HG02970 (cell line): ENCODE measurements around the gene KCNG1.
"Not testable (repeated sequence)": the region's sequence is repeated elsewhere in the genome, so short reads cannot be mapped to it uniquely, and the experiment has no call there.

ENCODE experiments used
- ATAC-seq: cut with Tn5 transposase; IDR thresholded peaks from one replicate; pipeline ENCODE4 v1.9.1; 2021; ENCODE audit warnings: mild to moderate bottlenecking, moderate library complexity, moderate number of reproducible peaks; ENCODE audit not compliant: unreplicated experiment, low FRiP score

KCNG1 gene

DNA sequence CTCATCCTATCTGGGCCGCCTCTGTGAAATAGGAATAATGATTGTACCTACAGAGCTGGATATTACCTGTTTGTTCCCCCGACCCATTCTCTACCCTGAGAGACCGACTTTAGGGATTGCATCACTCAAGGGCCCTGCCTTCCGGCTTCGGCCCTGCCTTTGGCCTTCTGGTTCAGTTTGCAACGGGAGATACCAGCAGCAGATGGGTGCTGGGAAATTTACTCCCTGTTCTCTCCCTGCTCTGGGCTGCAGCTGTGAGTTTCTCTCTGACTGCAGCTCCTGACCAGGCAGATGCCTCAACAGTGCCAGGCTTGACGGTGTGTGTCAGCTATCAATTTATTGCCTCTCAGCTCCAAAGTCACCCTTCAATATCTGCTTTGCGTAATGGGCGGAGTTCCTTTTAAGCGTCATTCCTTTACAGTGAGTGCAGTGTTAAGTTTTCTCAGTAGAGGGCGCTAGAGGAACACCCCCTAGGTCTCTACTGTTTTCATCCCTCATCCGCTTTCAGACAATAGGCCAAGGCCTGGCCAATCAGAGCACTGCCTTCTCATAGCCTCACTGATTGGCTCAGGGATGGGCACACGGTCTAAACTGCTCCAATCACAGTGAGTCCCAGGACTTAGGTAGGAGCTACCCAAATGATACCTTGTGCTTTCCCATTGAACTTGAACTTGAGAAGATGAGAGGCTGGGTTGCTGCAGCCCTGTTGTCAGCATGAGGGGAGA is 30.0 kb downstream of the KCNG1 start:
- no peak for ATAC-seq

DNA sequence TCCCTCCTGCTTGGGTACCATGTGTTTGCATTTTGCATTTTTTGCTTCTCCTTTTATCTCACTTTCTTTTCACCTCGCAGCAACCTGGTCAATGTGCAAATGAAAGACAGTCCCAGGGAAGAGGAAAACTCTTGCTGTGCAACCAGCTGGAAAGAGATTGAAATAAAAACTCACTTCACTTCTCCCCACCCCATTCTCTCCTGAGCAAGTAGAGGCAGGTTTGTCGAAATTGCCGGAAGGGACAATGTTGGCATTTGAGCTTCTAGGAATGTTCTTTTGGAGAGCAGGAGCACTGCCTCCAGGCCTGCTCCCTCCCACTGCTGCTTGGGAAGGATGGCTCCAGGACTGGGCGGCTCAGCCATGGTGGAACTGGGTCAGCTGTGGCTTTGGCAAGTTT is 30.6 kb downstream of the KCNG1 start:
- ATAC-seq: no peak

DNA sequence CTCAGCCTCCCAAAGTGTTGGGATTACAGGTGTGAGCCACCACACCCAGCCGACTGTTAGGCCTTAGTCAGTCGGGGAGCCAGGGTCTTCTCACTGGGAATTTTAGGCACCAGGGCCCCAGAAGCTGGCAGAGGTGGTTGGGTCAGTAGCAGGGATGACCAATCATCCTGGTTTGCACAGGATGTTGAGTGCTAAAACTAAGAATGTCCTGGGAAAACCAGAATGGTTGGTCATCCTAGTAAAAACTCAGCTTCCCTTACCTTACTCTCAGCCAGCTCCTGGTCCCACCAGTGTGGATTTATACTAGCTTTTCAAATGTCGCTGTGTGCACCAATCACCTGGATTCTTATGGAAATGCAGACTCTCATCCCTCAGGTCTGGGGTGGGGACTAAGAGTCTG is 31.8 kb downstream of the KCNG1 start:
- ATAC-seq: no peak

DNA sequence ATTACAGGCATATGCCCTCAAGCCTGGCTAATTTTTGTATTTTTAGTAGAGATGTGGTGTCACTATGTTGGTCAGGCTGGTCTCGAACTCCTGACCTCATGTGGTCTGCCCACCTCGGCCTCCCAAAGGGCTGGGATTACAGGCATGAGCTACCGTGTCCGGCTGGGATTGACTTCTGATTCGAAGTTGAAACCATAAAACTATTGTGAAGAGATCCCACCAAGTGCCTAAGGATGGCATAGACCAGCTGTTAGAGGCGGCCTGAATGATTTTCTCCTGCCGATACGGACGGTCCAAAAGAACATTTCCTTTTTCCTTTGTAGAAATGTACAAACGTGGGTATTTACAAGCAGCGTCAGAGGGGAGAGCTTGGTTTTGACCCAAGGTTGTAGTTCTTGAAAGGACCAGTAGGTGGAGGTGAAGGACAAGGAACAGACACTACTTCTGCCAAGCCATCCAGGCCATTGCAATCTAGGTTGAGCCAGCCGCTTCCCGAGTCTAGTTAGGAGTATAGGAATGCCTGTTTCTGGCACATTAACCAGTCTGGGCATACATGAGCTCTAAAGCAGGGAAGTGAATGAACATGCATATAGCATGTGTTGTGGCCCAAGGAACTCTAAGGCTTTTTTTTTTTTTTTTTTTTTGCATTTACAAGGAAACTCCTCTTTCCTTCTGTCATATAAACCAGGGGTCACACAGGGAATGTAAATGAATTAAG is 35.3 kb downstream of the KCNG1 start:
- no peak for ATAC-seq

DNA sequence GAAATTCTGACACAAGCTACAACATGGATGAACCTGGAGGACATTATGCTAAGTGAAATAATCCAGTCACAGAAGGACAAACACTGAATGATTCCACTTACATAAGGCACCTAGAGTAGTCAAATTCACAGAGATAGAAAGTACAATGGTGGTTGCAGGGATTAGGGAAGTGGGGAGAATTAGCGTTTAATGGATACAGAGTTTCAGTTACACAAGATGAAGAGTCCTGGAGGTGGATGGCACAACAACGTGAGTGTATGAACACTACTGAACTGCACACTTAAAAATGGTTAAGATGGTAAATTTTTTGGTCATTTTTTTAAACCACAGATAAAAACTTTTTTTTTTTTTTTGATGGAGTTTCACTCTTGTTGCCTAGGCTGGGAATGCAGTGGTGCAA is 39.6 kb downstream of the KCNG1 start:
- no peak for ATAC-seq

DNA sequence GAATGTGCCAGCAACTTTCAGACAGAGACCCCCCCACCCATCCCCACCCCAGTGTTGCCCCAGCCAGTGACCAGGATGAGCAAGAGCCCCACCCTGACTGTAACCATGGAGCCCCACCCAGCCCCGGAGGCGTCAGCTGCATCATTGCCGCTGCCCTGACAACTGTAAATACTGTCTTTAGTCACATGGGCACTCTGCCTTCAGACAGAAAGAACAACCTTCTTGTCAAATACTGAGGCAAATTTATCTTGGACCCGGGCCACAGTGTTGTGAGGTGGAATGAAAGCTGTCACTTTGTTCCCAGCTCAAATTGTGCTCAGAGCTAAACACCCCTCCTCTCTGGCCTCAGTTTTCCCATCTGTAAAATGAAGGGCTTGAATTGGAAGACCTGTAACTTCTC is 40.5 kb downstream of the KCNG1 start:
- ATAC-seq: no peak

DNA sequence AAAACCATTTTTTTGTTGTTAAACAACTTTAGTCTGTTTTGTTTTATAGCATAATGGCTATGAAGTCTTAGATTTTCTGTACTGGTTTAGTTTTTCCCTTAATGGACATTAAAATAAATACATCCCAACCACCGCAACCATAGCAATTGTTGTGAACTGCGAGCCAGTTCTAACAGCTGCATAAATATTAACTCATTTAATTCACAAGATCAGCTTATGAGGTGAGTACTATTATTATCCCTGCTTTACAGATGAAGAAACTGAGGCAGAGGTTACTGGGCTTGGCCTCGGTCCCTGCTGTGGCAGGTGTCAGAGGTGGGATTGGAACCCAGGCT is 41.2 kb downstream of the KCNG1 start:
- ATAC-seq: no peak

DNA sequence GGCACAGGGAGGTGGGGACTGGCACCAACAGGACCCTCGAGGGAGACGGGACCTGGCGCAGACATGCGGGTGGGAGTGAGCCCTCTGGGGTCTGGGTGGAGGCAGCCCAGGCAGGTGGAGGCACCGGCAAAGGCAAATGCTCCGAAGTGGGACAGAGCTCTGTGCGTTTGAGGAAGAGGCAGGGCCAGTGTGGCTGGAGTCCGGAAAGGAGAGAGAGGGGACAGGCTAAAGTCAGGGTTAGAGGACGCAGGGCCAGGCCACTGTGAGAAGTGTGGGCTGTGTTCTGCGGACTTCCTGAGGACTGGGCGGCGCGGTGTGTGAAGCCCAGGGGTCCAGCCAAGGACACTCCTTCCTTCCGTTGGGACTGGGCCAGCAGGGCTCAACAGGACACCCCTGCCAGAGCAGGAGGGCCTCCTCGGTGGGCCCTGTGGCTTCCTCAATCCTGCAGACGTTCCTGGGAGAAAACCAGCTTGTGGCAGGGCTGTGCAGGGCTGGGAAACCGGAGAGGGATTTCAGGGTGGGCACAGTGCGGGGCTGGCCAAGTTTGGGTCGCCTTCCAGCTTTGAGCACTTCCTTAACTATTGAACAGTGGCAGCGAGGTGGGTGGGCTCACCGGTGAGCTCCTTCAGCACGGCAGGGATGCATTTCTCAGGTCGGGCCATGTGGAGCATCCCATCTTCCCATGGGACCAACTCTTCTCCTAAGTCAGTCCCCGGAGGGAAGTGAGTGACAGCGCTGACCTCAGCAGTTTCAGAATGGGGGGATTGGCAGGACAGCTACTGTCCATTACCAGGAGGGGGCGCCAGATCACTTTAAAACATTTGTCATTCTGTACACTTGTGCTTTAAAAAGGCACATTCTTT is 41.8 kb downstream of the KCNG1 start:
- no peak for ATAC-seq

DNA sequence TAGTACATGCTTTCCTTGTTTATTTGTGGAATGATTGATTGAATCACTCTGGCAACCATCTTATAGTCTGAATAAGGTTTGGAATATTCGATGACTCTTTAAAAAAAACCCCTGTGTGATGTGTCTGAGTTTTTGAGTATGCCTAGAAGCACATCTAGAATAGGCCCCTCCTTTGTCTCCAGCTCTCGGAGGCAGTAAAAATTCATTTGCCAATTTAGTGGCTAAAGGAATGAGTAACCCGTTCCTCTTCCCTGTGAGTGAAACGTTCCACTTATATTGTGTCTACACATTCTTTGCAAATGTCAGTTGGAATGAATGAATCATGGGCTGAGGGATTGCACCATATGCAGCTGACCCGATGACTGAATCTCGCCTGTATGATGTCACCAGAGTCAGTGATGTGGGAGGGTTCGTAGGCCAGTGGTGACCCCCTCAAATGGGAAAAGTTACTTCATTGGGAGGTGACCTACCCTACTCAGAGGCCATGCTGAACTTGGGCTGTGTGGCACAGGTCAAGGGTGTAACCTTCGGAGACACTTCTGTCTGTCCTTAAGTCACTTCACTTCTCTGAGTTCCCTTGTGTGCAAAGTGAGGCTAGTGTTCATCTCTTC is 42.7 kb downstream of the KCNG1 start:
- ATAC-seq: no peak

DNA sequence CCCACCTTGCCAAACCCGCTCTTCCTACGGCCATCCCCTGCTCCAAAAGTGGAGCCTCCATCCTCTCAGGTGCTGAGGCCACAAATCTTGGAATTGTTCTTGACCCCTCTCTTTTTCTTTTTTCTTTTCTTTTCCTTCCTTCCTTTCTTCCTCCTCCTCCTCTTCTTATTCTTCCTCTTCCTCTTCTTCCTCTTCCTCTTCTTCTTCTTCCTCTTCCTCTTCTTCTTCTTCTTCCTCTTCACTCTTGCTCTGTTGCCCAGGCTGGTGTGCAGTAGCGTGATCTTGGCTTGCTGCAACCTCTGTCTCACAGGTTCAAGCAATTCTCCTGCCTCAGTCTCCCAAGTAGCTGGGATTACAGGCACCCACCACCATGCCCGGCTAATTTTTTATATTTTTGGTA is 44.4 kb downstream of the KCNG1 start:
- not testable (repeated sequence) for ATAC-seq

DNA sequence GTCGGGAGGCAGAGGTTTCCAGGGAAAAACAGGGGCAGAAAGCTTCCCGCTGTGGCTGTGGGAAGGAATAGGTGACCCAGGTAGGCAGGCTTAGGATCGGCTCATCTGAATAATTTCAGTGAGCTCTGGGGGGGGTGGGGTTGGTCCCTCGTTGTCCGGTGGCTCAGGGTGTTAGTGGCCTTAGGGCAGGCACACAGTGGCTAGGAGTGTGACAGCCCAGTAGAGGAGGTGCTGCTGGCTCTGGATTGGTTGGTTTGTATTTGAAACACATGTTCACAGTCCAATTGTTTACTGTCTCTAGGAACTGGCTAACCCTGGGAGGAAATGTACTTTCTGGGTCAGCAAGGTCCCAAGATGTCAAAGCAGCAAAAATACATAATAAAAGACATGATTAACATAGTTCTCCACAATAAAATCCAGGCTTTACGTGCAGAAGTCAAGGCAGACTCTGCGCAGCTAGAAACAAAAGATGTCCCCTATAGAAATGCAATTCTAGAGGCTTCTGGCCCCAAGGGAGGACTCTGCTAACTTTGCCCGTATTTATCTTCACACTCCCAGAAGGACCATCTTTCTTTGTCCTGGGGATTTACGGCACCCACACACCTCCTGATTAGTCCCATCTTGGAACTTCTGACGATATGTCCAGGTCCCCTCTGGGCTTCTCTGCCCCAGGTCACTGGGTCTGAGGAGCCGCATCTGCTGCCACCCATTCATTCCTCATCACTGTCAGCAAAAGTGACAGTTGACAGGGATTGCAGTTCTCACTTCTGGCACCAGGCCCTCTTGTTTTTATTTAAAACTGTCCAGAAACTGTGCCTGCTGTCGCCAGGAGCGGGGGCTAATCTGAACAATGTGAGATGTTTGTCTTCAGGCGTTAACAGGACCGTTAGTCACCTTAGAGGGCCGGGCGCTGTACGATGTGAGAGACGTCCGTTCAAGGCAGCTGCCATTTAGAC is 45.6 kb downstream of the KCNG1 start:
- no peak for ATAC-seq

DNA sequence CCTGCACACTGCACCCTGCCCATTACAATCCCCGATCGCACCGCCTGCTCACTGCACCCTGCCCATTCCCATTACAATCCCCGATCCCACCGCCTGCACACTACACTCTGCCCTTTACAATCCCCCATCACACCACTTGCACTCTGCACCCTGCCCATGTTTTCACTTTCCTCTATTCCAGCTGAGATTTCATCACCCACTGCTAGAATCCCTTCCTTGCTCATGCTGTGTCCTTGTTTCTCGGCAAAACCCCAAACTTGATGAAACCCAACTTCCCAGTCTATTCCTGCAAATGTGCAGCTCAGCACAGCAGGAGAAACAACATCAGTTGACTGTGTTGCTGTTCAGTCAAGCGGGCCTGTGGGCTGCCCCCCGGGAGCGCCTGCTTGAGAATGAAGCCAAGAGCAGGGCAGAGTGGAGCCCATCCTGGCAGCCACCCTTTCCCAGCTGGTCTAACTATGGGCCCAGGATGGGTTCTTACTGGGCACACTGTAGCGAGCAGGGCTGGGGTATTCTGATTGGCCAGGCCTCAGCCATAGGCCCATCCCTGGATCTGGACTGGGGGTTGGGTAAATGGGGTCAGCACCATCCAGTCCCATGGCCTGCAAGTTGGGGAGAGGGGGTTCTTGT is 47.1 kb downstream of the KCNG1 start:
- no peak for ATAC-seq

DNA sequence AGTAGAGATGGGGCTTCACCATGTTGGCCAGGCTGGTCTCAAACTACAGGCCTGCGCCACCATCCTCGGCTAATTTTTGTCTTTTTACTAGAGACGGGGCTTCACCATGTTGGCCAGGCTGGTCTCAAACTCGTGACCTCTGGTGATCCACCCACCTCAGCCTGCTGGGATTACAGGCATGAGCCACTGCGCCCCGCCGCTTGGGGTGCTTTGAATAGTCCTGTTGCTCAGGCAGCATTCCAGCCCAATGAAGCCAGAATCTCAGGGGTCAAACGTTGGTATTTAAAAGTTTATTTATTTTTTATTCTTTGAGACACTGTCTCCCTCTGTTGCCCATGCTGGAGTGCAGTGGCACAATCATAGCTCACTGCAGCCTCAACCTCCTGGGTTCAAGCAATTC is 53.0 kb downstream of the KCNG1 start:
- ATAC-seq: no peak

DNA sequence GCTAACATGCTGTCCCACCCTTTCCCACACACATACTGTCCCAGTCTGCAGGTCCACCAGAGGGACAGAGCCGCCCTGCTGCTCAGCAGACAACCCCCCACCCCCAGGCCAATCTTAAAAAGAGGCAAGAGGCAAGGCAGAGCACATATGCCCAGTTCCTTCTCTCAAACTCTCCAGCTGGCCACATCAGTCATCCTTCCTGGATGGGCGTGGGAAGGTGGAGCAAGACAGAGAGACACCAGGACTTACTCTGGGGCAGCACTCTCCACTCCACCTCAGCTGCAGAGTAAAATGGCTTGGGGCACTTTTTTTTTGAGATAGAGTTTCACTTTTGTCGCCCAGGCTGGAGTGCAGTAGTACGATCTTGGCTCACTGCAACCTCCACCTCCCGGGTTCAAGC is 53.5 kb downstream of the KCNG1 start:
- no peak for ATAC-seq

DNA sequence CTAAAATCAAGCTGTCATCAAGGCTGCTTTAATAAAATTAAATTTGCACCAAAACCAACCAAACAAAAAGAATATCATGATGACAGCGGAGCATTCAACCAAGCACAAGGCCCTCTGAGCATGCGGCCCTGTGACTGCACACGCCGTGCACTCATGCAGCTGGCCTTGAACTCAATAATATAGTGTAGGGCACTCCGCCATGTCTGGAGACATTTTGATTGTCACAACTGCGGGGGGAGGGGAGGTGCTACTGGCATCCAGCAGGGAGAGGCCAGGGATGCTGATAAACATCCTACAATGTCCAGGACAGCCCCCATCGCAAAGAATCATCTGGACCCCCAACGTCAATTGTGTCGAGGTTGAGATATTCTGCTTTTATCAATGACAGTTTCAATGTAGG is 54.6 kb downstream of the KCNG1 start:
- ATAC-seq: no peak

DNA sequence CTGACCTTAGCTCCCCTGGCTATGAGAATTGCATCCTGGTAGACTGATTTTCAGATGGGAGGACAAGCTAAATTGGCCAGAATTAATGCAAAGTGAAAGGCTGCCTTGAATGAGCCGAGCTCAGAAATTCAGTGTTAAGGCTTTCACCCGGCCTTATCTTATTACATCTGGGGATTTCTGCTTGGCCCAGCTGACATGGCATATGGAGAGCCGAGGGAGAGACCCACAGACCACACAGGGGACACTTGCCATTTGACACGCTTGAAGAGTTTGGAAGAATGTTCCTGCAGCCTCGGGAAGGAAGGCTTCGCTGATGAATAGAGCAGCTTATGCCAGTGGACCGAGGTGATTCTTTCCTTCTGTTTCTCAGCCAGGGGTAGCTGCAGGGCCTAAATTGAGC is 55.3 kb downstream of the KCNG1 start:
- no peak for ATAC-seq

DNA sequence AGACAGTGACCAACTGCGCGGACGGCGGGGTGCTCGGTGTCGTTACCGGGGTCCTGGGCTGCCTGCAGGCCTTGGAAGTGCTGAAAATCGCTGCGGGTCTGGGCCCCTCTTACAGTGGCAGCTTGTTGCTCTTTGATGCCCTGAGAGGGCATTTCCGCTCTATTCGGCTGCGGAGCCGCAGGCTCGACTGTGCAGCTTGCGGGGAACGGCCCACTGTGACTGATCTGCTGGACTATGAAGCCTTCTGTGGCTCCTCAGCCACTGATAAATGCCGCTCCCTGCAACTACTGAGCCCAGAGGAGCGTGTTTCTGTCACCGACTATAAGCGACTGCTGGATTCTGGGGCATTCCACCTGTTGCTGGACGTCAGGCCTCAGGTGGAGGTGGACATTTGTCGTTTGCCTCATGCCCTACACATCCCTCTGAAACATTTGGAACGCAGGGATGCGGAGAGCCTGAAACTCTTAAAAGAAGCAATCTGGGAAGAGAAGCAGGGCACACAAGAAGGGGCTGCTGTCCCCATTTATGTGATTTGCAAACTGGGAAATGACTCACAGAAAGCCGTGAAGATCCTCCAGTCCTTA is 63.3 kb downstream of the KCNG1 start:
- no peak for ATAC-seq

DNA sequence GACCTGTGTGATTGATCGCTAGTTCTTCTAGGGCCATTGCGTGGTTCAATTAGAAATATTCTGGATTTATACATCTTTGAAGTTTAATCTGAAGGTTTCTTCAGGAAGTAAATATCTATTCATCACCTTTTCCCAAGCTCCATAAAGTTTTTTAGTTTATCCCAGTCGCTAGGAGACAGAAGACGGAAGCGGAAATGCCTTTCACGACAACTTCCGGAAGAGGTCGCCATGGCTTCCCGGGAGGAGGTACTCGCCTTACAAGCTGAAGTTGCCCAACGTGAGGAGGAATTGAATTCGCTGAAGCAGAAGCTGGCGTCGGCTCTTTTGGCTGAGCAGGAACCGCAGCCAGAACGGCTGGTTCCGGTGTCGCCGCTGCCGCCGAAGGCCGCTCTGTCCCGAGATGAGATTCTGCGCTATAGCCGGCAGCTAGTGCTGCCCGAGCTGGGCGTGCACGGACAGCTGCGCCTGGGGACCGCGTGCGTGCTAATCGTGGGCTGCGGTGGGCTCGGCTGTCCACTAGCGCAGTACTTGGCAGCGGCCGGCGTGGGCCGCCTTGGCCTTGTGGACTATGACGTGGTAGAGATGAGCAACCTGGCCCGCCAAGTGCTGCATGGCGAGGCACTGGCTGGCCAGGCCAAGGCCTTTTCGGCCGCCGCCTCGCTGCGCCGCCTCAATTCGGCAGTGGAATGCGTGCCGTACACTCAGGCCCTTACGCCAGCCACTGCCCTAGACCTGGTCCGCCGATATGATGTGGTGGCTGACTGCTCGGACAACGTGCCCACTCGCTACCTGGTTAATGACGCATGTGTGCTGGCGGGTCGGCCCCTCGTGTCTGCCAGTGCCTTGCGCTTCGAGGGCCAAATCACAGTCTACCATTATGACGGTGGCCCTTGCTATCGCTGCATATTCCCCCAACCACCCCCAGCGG is 64.0 kb downstream of the KCNG1 start, which contains the start of gene MOCS3:
Gene MOCS3, plus strand, starts transcription at position 204 of the 928 bp plus-strand sequence. Its CDS starts 25 bp downstream, at position 229.
- ATAC-seq: peak; percentile 84
